Breast epithelium (tissue), 4 donors: ENCODE results near the gene GBF1. TPM values are rescaled to one million over a fixed set of nuclear protein-coding genes. Genes with fewer than 3 reads are reported as not detected.

Experiments used
- DNase-seq, 2 donors: peaks; one replicate each; pipeline ENCODE4 v3.0.0-alpha.2; 2019; ENCODE audit warnings: low spot score in 2 of 2
- H3K27ac ChIP-seq, 2 donors: fragments of 200-600 bp; sonication (generic) in 1 of 2; one replicate each; pipeline ENCODE4 v1.5.1; 2016 to 2019; ENCODE audit warnings: mild to moderate bottlenecking in 1 of 2
- H3K27me3 ChIP-seq, 2 donors: fragments of 200-600 bp; sonication (generic) in 1 of 2; one replicate each; pipeline versions ENCODE4 v1.5.1 to v1.6.0; 2017 to 2019; ENCODE audit warnings: control low read depth in 1 of 2, mild to moderate bottlenecking in 1 of 2
- H3K36me3 ChIP-seq: fragments of 200-600 bp; one replicate; pipeline ENCODE4 v1.5.1; 2019
- H3K4me1 ChIP-seq, 2 donors: fragments of 200-600 bp; sonication (generic); one replicate each; pipeline ENCODE4 v1.5.1; 2016 to 2019; ENCODE audit warnings: control low read depth in 1 of 2
- H3K4me3 ChIP-seq, 3 donors: fragments of 200-600 bp; sonication (generic); 1 replicate in 2 of 3; 2 replicates in 1 of 3; pipeline ENCODE4 v1.5.1; 2016 to 2019; ENCODE audit warnings: mild to moderate bottlenecking in 3 of 3, moderate library complexity in 2 of 3
- H3K9me3 ChIP-seq, 2 donors: fragments of 200-600 bp; sonication (generic) in 1 of 2; one replicate each; pipeline ENCODE4 v1.5.1; 2016 to 2019; ENCODE audit warnings: control low read depth in 1 of 2
- CTCF ChIP-seq, 3 donors: fragments of 450-650 bp; IDR thresholded peaks; one replicate each; pipeline ENCODE4 v1.5.1; 2016 to 2017; ENCODE audit warnings: antibody characterized with exemption in 3 of 3, mild to moderate bottlenecking in 3 of 3, moderate library complexity in 3 of 3
- POLR2A ChIP-seq: fragments of 450-650 bp; IDR thresholded peaks from one replicate; pipeline ENCODE4 v1.6.1; 2016; ENCODE audit warnings: antibody characterized with exemption, mild to moderate bottlenecking, moderate library complexity
- POLR2AphosphoS5 ChIP-seq, 3 donors: sonication (generic); formaldehyde crosslinking; IDR thresholded peaks; one replicate each; pipeline ENCODE4 v1.6.1; 2017; ENCODE audit warnings: antibody characterized with exemption in 3 of 3
- intact Hi-C: fragments of 100-400 bp; cut with DNase I; formaldehyde crosslinking; loops from one replicate; pipeline ENCODE4 v1.15.1; 2023; ENCODE audit warnings: low total_unique reads
- total RNA-seq, 3 donors: library from RNA; depleted of rRNA; stranded (reverse); fragments of >200 nt; gene quantifications; one replicate each; pipeline ENCODE4 v1.1.0, GENCODE V29; 2016

Gene GBF1
- total RNA-seq, 3 donors from 2014 or later, result 25.8 to 32.1 (median 25.9) TPM

- H3K9me3 ChIP-seq, result no peaks in the 10 kb centered on the region
- no peak overlapping the region for H3K27ac ChIP-seq
- H3K4me1 ChIP-seq, result no peaks in the 10 kb centered on the region
- intact Hi-C loops, result no loop called here
- no peaks in the 10 kb centered on the region for H3K36me3 ChIP-seq
- DNase-seq, result no peak
- H3K4me3 ChIP-seq, result no peak overlapping the region
- no peaks in the 10 kb centered on the region for H3K27me3 ChIP-seq
- TF ChIP-seq POLR2A (no peak), CTCF (IDR thresholded peaks at IDR 0.05) (no peak), POLR2AphosphoS5 (IDR thresholded peaks at IDR 0.05) (no peak)
These were observed 87.4 kb downstream of the GBF1 start for GRCh38 chr10:102332772-102333171.

GRCh38 chr10:102334101-102334500 lies 88.8 kb downstream of the GBF1 start:
- Histone ChIP-seq H3K27me3 (no peaks in the 10 kb centered on the region), H3K27ac (no peak overlapping the region), H3K4me3 (no peak overlapping the region), H3K9me3 (no peaks in the 10 kb centered on the region), H3K36me3 (no peaks in the 10 kb centered on the region), H3K4me1 (no peaks in the 10 kb centered on the region)
- no peak for TF ChIP-seq POLR2A
- TF ChIP-seq POLR2AphosphoS5 (IDR thresholded peaks at IDR 0.05), result no peak
- no peak for TF ChIP-seq CTCF (IDR thresholded peaks at IDR 0.05)
- intact Hi-C loops, result no loop called here
- DNase-seq, result no peak

- no peak overlapping the region for H3K27ac ChIP-seq
- H3K36me3 ChIP-seq, result no peaks in the 10 kb centered on the region
- intact Hi-C loops, result no loop called here
- TF ChIP-seq POLR2AphosphoS5 (IDR thresholded peaks at IDR 0.05) (peak in 1 of 3 donors; percentile 44), POLR2A (no peak)
- H3K4me3 ChIP-seq, result no peak overlapping the region
- no peaks in the 10 kb centered on the region for H3K9me3 ChIP-seq
- H3K27me3 ChIP-seq, result no peaks in the 10 kb centered on the region
- no peak for DNase-seq
- H3K4me1 ChIP-seq, result no peaks in the 10 kb centered on the region
These were observed 89.9 kb downstream of the GBF1 start for GRCh38 chr10:102335184-102335583.

- TF ChIP-seq CTCF (IDR thresholded peaks at IDR 0.05) (no peak), POLR2AphosphoS5 (IDR thresholded peaks at IDR 0.05) (no peak), POLR2A (no peak)
- DNase-seq, result no peak
- Histone ChIP-seq H3K4me1 (no peaks in the 10 kb centered on the region), H3K9me3 (no peaks in the 10 kb centered on the region), H3K36me3 (no peaks in the 10 kb centered on the region), H3K27me3 (no peaks in the 10 kb centered on the region), H3K4me3 (no peak overlapping the region), H3K27ac (no peak overlapping the region)
- intact Hi-C loops, result loop anchor here (10.0 kb wide), 1 partner anchor 116 kb away; the partner anchor contains the start of gene ELOVL3
These were observed 95.8 kb downstream of the GBF1 start for GRCh38 chr10:102341038-102341688.

- DNase-seq, result no peak
- no peaks in the 10 kb centered on the region for H3K9me3 ChIP-seq
- H3K27me3 ChIP-seq, result no peaks in the 10 kb centered on the region
- TF ChIP-seq POLR2AphosphoS5 (IDR thresholded peaks at IDR 0.05), result no peak
- no peak for TF ChIP-seq POLR2A
- TF ChIP-seq CTCF (IDR thresholded peaks at IDR 0.05), result no peak
- H3K4me3 ChIP-seq, result no peak overlapping the region
- H3K4me1 ChIP-seq, result no peaks in the 10 kb centered on the region
- intact Hi-C loops, result loop anchor here (10.0 kb wide), 1 partner anchor 118 kb away; the partner anchor contains the start of gene ELOVL3
- no peak overlapping the region for H3K27ac ChIP-seq
- H3K36me3 ChIP-seq, result no peaks in the 10 kb centered on the region
These were observed 97.1 kb downstream of the GBF1 start for GRCh38 chr10:102342458-102342857.
